Measurements from ENCODE around the gene TMC8.

DNA sequence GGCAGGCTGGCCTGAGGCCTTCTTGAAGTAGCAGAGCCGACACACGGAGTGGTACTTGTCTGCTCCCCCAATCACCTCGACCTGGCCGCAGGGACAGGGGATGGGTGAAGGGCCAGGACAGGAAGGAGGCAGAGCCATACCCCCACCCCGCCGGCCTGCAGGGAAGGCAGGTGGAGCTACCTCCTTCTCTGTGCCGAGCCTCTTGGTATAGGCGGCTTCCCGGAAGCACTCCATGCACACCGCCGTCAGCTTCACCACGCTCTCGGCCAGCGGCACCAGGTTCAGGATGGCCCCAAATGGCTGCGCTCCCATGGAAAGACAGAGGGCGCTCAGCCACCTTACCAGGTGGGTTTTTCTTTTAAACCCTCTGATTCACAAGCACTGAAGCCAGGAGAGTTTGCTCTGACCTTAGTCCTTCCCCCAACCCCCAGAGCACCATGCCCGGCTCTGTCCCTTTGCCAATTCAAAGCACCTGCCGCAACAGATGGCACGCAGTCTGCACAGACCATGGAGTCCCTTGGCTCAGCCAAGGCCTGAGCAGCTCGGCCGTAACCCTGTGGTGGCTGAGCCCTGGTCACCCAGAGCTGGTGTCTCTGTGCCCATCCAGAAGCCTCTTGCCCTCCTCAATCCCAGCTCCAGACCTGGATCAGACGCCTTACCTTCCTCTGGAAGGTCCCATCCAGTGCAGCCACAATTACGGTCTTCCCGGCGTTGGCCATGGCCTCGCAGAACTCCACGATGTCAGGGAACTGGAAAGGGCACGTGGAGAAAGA is 44.5 kb downstream of the TMC8 start:
- no peak for TF ChIP-seq CEBPB (IDR thresholded peaks at IDR 0.05; ENCODE audit: low read depth, low read length)
- TF ChIP-seq, protein P1, sequence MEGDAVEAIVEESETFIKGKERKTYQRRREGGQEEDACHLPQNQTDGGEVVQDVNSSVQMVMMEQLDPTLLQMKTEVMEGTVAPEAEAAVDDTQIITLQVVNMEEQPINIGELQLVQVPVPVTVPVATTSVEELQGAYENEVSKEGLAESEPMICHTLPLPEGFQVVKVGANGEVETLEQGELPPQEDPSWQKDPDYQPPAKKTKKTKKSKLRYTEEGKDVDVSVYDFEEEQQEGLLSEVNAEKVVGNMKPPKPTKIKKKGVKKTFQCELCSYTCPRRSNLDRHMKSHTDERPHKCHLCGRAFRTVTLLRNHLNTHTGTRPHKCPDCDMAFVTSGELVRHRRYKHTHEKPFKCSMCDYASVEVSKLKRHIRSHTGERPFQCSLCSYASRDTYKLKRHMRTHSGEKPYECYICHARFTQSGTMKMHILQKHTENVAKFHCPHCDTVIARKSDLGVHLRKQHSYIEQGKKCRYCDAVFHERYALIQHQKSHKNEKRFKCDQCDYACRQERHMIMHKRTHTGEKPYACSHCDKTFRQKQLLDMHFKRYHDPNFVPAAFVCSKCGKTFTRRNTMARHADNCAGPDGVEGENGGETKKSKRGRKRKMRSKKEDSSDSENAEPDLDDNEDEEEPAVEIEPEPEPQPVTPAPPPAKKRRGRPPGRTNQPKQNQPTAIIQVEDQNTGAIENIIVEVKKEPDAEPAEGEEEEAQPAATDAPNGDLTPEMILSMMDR (IDR thresholded peaks at IDR 0.05; ENCODE audit: control extremely low read depth in 1 of 3, insufficient read depth in 1 of 3, low read depth in 1 of 3, low read length in 3 of 3) = peak; percentile 62 to 72 (median 67)
- TF ChIP-seq BCL11A (IDR thresholded peaks at IDR 0.05; ENCODE audit: low read depth in 2 of 2, low read length in 2 of 2) = no peak
- TF ChIP-seq GABPA (IDR thresholded peaks at IDR 0.05; ENCODE audit: borderline replicate concordance, insufficient read depth, low read length) = no peak
- TF ChIP-seq POLR2A (IDR thresholded peaks at IDR 0.05; ENCODE audit: control extremely low read depth in 1 of 2, low read depth in 2 of 2, low read length in 2 of 2) = peak in 1 of 2 experiments; percentile 16; a peak in 2 of 3 replicates
- no peak for TF ChIP-seq E2F6 (IDR thresholded peaks at IDR 0.05)
- TF ChIP-seq TAF1 (IDR thresholded peaks at IDR 0.05; ENCODE audit: low read depth, low read length) = no peak

All from H1 (cell line).